SK-N-SH treated with all-trans-retinoic acid at 6 μM for 48 hours (cell line): Measurements from ENCODE around the gene KREMEN2.

Source experiments
- ATAC-seq: fragments of 200-7000 bp; cut with Tn5 transposase; 3 replicates; pipeline ENCODE4 v1.9.1; 2020; ENCODE audit warnings: mild to moderate bottlenecking, moderate library complexity
- CREB5 ChIP-seq: fragments of 250-450 bp; sonication (Bioruptor Pico); IDR thresholded peaks from 2 replicates; pipeline ENCODE4 v1.5.1; 2020; ENCODE audit warnings: low read depth, mild to moderate bottlenecking, moderate library complexity
- CSDC2 ChIP-seq: fragments of 250-450 bp; sonication (Bioruptor Pico); IDR thresholded peaks from 2 replicates; pipeline ENCODE4 v1.5.0; 2020; ENCODE audit warnings: mild to moderate bottlenecking, moderate library complexity
- CSRNP3 ChIP-seq: fragments of 250-450 bp; sonication (Bioruptor Pico); IDR thresholded peaks from 2 replicates; pipeline ENCODE4 v1.5.1; 2021; ENCODE audit warnings: mild to moderate bottlenecking, moderate library complexity
- ESRRG ChIP-seq: fragments of 250-450 bp; sonication (Bioruptor Pico); IDR thresholded peaks from 2 replicates; pipeline ENCODE4 v1.6.1; 2021; ENCODE audit warnings: mild to moderate bottlenecking
- GLIS3 ChIP-seq: fragments of 250-450 bp; sonication (Bioruptor Pico); IDR thresholded peaks from 2 replicates; pipeline ENCODE4 v1.5.0; 2020; ENCODE audit warnings: mild to moderate bottlenecking, moderate library complexity
- OSR1 ChIP-seq: fragments of 250-450 bp; sonication (Bioruptor Pico); IDR thresholded peaks from 2 replicates; pipeline ENCODE4 v1.8.0; 2022; ENCODE audit warnings: moderate library complexity, mild to moderate bottlenecking, inconsistent platforms
- PATZ1 ChIP-seq: fragments of 250-450 bp; sonication (Bioruptor Pico); IDR thresholded peaks from 2 replicates; pipeline ENCODE4 v1.8.0; 2020; ENCODE audit warnings: mild to moderate bottlenecking, moderate library complexity, borderline replicate concordance
- PPARA ChIP-seq: fragments of 250-450 bp; sonication (Bioruptor Pico); IDR thresholded peaks from 2 replicates; pipeline ENCODE4 v1.5.0; 2020; ENCODE audit warnings: mild to moderate bottlenecking, borderline replicate concordance
- RARB ChIP-seq: fragments of 250-450 bp; sonication (Bioruptor Pico); IDR thresholded peaks from 2 replicates; pipeline ENCODE4 v1.8.0; 2021; ENCODE audit warnings: mild to moderate bottlenecking, moderate library complexity
- SNAI2 ChIP-seq: fragments of 250-450 bp; sonication (Bioruptor Pico); IDR thresholded peaks from 2 replicates; pipeline ENCODE4 v1.5.0; 2020; ENCODE audit warnings: mild to moderate bottlenecking, moderate library complexity
- TCF4 ChIP-seq: fragments of 250-450 bp; sonication (Bioruptor Pico); IDR thresholded peaks from 2 replicates; pipeline ENCODE4 v1.8.0; 2021; ENCODE audit warnings: mild to moderate bottlenecking, moderate library complexity, borderline replicate concordance
- TOX ChIP-seq: fragments of 250-450 bp; sonication (Bioruptor Pico); IDR thresholded peaks from 2 replicates; pipeline ENCODE4 v1.8.0; 2021; ENCODE audit warnings: mild to moderate bottlenecking, moderate library complexity, borderline replicate concordance
- TSHZ2 ChIP-seq: fragments of 250-450 bp; sonication (Bioruptor Pico); IDR thresholded peaks from 2 replicates; pipeline ENCODE4 v1.5.0; 2020; ENCODE audit warnings: mild to moderate bottlenecking, moderate library complexity
- ZC3H10 ChIP-seq: fragments of 250-450 bp; sonication (Bioruptor Pico); IDR thresholded peaks from 2 replicates; pipeline ENCODE4 v1.5.1; 2021; ENCODE audit warnings: mild to moderate bottlenecking, moderate library complexity
- ZFP3 ChIP-seq: fragments of 250-450 bp; sonication (Bioruptor Pico); IDR thresholded peaks from 2 replicates; pipeline ENCODE4 v1.5.0; 2020; ENCODE audit warnings: mild to moderate bottlenecking, moderate library complexity
- ZFP30 ChIP-seq: fragments of 450-650 bp; formaldehyde crosslinking; IDR thresholded peaks from 2 replicates; pipeline ENCODE4 v1.5.0; 2022; ENCODE audit warnings: mild to moderate bottlenecking, moderate library complexity
- ZNF565 ChIP-seq: fragments of 450-650 bp; formaldehyde crosslinking; conservative IDR thresholded peaks from 2 replicates; pipeline ENCODE4 v1.5.0; 2020; ENCODE audit warnings: low read depth, mild to moderate bottlenecking, moderate library complexity
- ZNF70 ChIP-seq: fragments of 450-650 bp; formaldehyde crosslinking; IDR thresholded peaks from 2 replicates; pipeline ENCODE4 v1.5.0; 2020; ENCODE audit warnings: mild to moderate bottlenecking, moderate library complexity
- ZNF8 ChIP-seq: fragments of 450-650 bp; formaldehyde crosslinking; IDR thresholded peaks from 2 replicates; pipeline ENCODE4 v1.5.0; 2020; ENCODE audit warnings: mild to moderate bottlenecking, moderate library complexity

The KREMEN2 gene

GRCh38 chr16:2933136-2933535 is 30.9 kb upstream of the KREMEN2 start:
- no peak for ATAC-seq
- no peak for TF ChIP-seq CREB5 (CRISPR knock-in tag)
- TF ChIP-seq PPARA (CRISPR knock-in tag): no peak
- TF ChIP-seq TCF4: no peak
- no peak for TF ChIP-seq PATZ1 (CRISPR knock-in tag)
- TF ChIP-seq ZFP30 (CRISPR knock-in tag): no peak
- TF ChIP-seq CSRNP3 (CRISPR knock-in tag): no peak
- no peak for TF ChIP-seq TSHZ2
- TF ChIP-seq ZC3H10 (CRISPR knock-in tag): no peak
- no peak for TF ChIP-seq TOX (CRISPR knock-in tag)
- no peak for TF ChIP-seq ZNF565 (CRISPR knock-in tag)
- no peak for TF ChIP-seq OSR1
- TF ChIP-seq CSDC2: no peak
- TF ChIP-seq ZNF70 (CRISPR knock-in tag): no peak
- TF ChIP-seq, all 23 proteins: peak for 0

- no peak for ATAC-seq
- no peak for TF ChIP-seq CSDC2
- TF ChIP-seq ZNF70 (CRISPR knock-in tag): no peak
- no peak for TF ChIP-seq PPARA (CRISPR knock-in tag)
- TF ChIP-seq TCF4: no peak
- TF ChIP-seq ZNF8: no peak
- TF ChIP-seq GLIS3 (CRISPR knock-in tag): no peak
- TF ChIP-seq RARB (CRISPR knock-in tag): no peak
- TF ChIP-seq PATZ1 (CRISPR knock-in tag): no peak
- TF ChIP-seq CSRNP3 (CRISPR knock-in tag): no peak
- TF ChIP-seq SNAI2: no peak
Observed at GRCh38 chr16:2933701-2934100, 30.4 kb upstream of the KREMEN2 start.

GRCh38 chr16:2934450-2934849 is 29.6 kb upstream of the KREMEN2 start:
- TF ChIP-seq PPARA (CRISPR knock-in tag): no peak
- TF ChIP-seq ZFP3 (CRISPR knock-in tag): no peak
- TF ChIP-seq ESRRG (CRISPR knock-in tag): no peak
- TF ChIP-seq ZNF70 (CRISPR knock-in tag): no peak
- TF ChIP-seq CREB5 (CRISPR knock-in tag): no peak
- TF ChIP-seq TSHZ2: no peak
- no peak for TF ChIP-seq TOX (CRISPR knock-in tag)
- TF ChIP-seq ZNF565 (CRISPR knock-in tag): no peak
- TF ChIP-seq CSDC2: no peak
- ATAC-seq: no peak
